Stomach (tissue), 4 donors: ENCODE measurements around the gene RSPRY1.
"Not testable (repeated sequence)": the region's sequence is repeated elsewhere in the genome, so short reads cannot be mapped to it uniquely, and the experiment has no call there.

Experiments
- CTCF ChIP-seq, 7 experiments: fragments of 450-650 bp in 4 of 7; fragments of 200-600 bp in 3 of 7; sonication (generic) in 3 of 7; IDR thresholded peaks; one replicate each; pipeline ENCODE4 v1.5.1; 2016 to 2019; ENCODE audit warnings: antibody characterized with exemption in 7 of 7, control low read depth in 2 of 7, mild to moderate bottlenecking in 1 of 7
- EP300 ChIP-seq: sonication (generic); formaldehyde crosslinking; IDR thresholded peaks from one replicate; pipeline ENCODE4 v1.6.1; 2017; ENCODE audit warnings: antibody characterized with exemption
- POLR2A ChIP-seq, 4 donors: fragments of 450-650 bp; IDR thresholded peaks; one replicate each; pipeline ENCODE4 v1.6.1; 2016; ENCODE audit warnings: antibody characterized with exemption in 4 of 4, control low read depth in 2 of 4, mild to moderate bottlenecking in 1 of 4, moderate library complexity in 1 of 4
- POLR2AphosphoS5 ChIP-seq, 3 donors: sonication (generic); formaldehyde crosslinking; IDR thresholded peaks; one replicate each; pipeline ENCODE4 v1.6.1; 2016; ENCODE audit warnings: antibody characterized with exemption in 3 of 3

- not testable (repeated sequence) for TF ChIP-seq CTCF (IDR thresholded peaks at IDR 0.05); EP300; POLR2A (IDR thresholded peaks at IDR 0.05); POLR2AphosphoS5 (IDR thresholded peaks at IDR 0.05)
Measured at GRCh38 chr16:57200926-57201325, 14.8 kb downstream of the RSPRY1 start.
